ENCODE results near the gene SLFNL1. TPM values are rescaled to one million over a fixed set of nuclear protein-coding genes. Genes with fewer than 3 reads are reported as not detected.

Gene SLFNL1
- total RNA-seq, 1 donor from 2014 or later: 0.16 TPM

GRCh38 chr1:40998668-40999067 lies 22.9 kb downstream of the SLFNL1 start:
- no peaks in the 10 kb centered on the region for H3K9me3 ChIP-seq (replicated peaks)
- TF ChIP-seq CTCF (IDR thresholded peaks at IDR 0.05; ENCODE audit: borderline replicate concordance): no peak
- peaks cover 10% of the 10 kb centered on the region for H3K4me1 ChIP-seq
- H3K36me3 ChIP-seq: peaks cover 90% of the 10 kb centered on the region
- DNase-seq: no peak
- H3K4me3 ChIP-seq: no peak overlapping the region
- H3K27me3 ChIP-seq (ENCODE audit: low read depth): no peaks in the 10 kb centered on the region
- H3K27ac ChIP-seq (replicated peaks): no peak overlapping the region
- intact Hi-C loops (cut with micrococcal nuclease): no loop called here

GRCh38 chr1:40997096-40997495 lies 24.4 kb downstream of the SLFNL1 start:
- no peaks in the 10 kb centered on the region for H3K4me1 ChIP-seq
- TF ChIP-seq CTCF (IDR thresholded peaks at IDR 0.05; ENCODE audit: borderline replicate concordance): no peak
- no peak overlapping the region for H3K27ac ChIP-seq (replicated peaks)
- intact Hi-C loops (cut with micrococcal nuclease): no loop called here
- H3K9me3 ChIP-seq (replicated peaks): no peaks in the 10 kb centered on the region
- no peaks in the 10 kb centered on the region for H3K27me3 ChIP-seq (ENCODE audit: low read depth)
- no peak for DNase-seq
- H3K4me3 ChIP-seq: no peak overlapping the region
- H3K36me3 ChIP-seq: peaks cover 87% of the 10 kb centered on the region

- peaks cover 70% of the 10 kb centered on the region for H3K36me3 ChIP-seq
- intact Hi-C loops (cut with micrococcal nuclease): no loop called here
- no peak overlapping the region for H3K27ac ChIP-seq (replicated peaks)
Observed at GRCh38 chr1:40989066-40989465, 32.5 kb downstream of the SLFNL1 start.

GRCh38 chr1:40988280-40988679 lies 33.2 kb downstream of the SLFNL1 start:
- intact Hi-C loops (cut with micrococcal nuclease): no loop called here
- peaks cover 35% of the 10 kb centered on the region for H3K4me1 ChIP-seq
- DNase-seq: no peak
- no peaks in the 10 kb centered on the region for H3K9me3 ChIP-seq (replicated peaks)
- H3K27me3 ChIP-seq (ENCODE audit: low read depth): no peaks in the 10 kb centered on the region
- H3K27ac ChIP-seq (replicated peaks): peak overlapping the region; percentile 47
- H3K4me3 ChIP-seq: no peak overlapping the region
- H3K36me3 ChIP-seq: peaks cover 71% of the 10 kb centered on the region
- TF ChIP-seq CTCF (IDR thresholded peaks at IDR 0.05; ENCODE audit: borderline replicate concordance): no peak

More at GRCh38 chr1:40989066-40989465, 32.5 kb downstream of the SLFNL1 start:
- peaks cover 35% of the 10 kb centered on the region for H3K4me1 ChIP-seq
- H3K4me3 ChIP-seq: no peak overlapping the region
- no peaks in the 10 kb centered on the region for H3K9me3 ChIP-seq (replicated peaks)
- no peak for TF ChIP-seq CTCF (IDR thresholded peaks at IDR 0.05; ENCODE audit: borderline replicate concordance)
- DNase-seq: no peak
- no peaks in the 10 kb centered on the region for H3K27me3 ChIP-seq (ENCODE audit: low read depth)

- no peak for DNase-seq
- Histone ChIP-seq H3K4me1 (peaks cover 35% of the 10 kb centered on the region), H3K4me3 (no peak overlapping the region), H3K27ac (replicated peaks) (peak overlapping the region; percentile 47), H3K27me3 (ENCODE audit: low read depth) (no peaks in the 10 kb centered on the region), H3K36me3 (peaks cover 65% of the 10 kb centered on the region), H3K9me3 (replicated peaks) (no peaks in the 10 kb centered on the region)
- intact Hi-C loops (cut with micrococcal nuclease): no loop called here
- no peak for TF ChIP-seq CTCF (IDR thresholded peaks at IDR 0.05; ENCODE audit: borderline replicate concordance)
Observed at GRCh38 chr1:40987439-40988276, 33.9 kb downstream of the SLFNL1 start.
